Astrocyte (in vitro differentiated cells and primary cell): ENCODE measurements around the gene MSX1. TPM values are rescaled to one million over a fixed set of nuclear protein-coding genes. Genes with fewer than 3 reads are reported as not detected.

Experiments
- DNase-seq: peaks from one replicate; pipeline ENCODE4 v3.0.0-alpha.2; 2010; ENCODE audit warnings: low read depth
- FAIRE-seq: peaks from 2 replicates; lab custom pipeline; 2011; peaks lifted over from hg19 to GRCh38; lab: Jason Lieb, UNC
- H2AFZ ChIP-seq: 2 replicates; pipeline ENCODE4 v1.6.0; 2012; ENCODE audit warnings: low read depth, low read length, inconsistent platforms
- H3K27ac ChIP-seq: 2 replicates; pipeline ENCODE4 v1.5.1; 2011; ENCODE audit warnings: low read depth, low read length, inconsistent platforms
- H3K27me3 ChIP-seq: 2 replicates; pipeline ENCODE4 v1.6.0; 2011; ENCODE audit warnings: low read length, inconsistent platforms; ENCODE audit not compliant: insufficient read depth
- H3K36me3 ChIP-seq: 2 replicates; pipeline ENCODE4 v1.5.1; 2011; ENCODE audit warnings: low read length, inconsistent platforms; ENCODE audit not compliant: insufficient read depth
- H3K4me1 ChIP-seq: 2 replicates; pipeline ENCODE4 v1.5.1; 2011; ENCODE audit warnings: low read length, inconsistent platforms; ENCODE audit not compliant: insufficient read depth
- H3K4me2 ChIP-seq: 2 replicates; pipeline ENCODE4 v1.6.0; 2012; ENCODE audit warnings: low read length, inconsistent platforms
- H3K4me3 ChIP-seq: 2 replicates; pipeline ENCODE4 v1.5.1; 2011; ENCODE audit warnings: low read depth, mild to moderate bottlenecking, low read length, inconsistent platforms; ENCODE audit not compliant: insufficient read depth
- H3K79me2 ChIP-seq: 2 replicates; pipeline ENCODE4 v1.6.0; 2012; ENCODE audit warnings: mild to moderate bottlenecking, low read length, inconsistent platforms; ENCODE audit not compliant: insufficient read depth
- H3K9ac ChIP-seq: 2 replicates; pipeline ENCODE4 v1.6.0; 2012; ENCODE audit warnings: mild to moderate bottlenecking, low read length, inconsistent platforms
- H3K9me3 ChIP-seq: 2 replicates; pipeline ENCODE4 v1.5.1; 2012; ENCODE audit warnings: low read depth, mild to moderate bottlenecking, low read length, inconsistent platforms; ENCODE audit not compliant: insufficient read depth
- H4K20me1 ChIP-seq: 2 replicates; pipeline ENCODE4 v1.6.0; 2012; ENCODE audit warnings: low read length, inconsistent platforms; ENCODE audit not compliant: insufficient read depth
- H3K27ac Mint-ChIP-seq: one replicate; pipeline ENCODE4 v1.8.0; 2021; ENCODE audit warnings: mild to moderate bottlenecking, mixed read lengths; ENCODE audit not compliant: unreplicated experiment
- H3K27me3 Mint-ChIP-seq: one replicate; pipeline ENCODE4 v1.8.0; 2021; ENCODE audit warnings: low read depth, mixed read lengths; ENCODE audit not compliant: unreplicated experiment
- H3K36me3 Mint-ChIP-seq: one replicate; pipeline ENCODE4 v1.8.0; 2021; ENCODE audit warnings: low read depth, mixed read lengths; ENCODE audit not compliant: unreplicated experiment
- H3K4me1 Mint-ChIP-seq: one replicate; pipeline ENCODE4 v1.8.0; 2021; ENCODE audit warnings: low read depth, mixed read lengths; ENCODE audit not compliant: unreplicated experiment
- H3K4me3 Mint-ChIP-seq: one replicate; pipeline ENCODE4 v1.8.0; 2021; ENCODE audit warnings: mild to moderate bottlenecking, moderate library complexity, mixed read lengths; ENCODE audit not compliant: unreplicated experiment
- H3K9me3 Mint-ChIP-seq: one replicate; pipeline ENCODE4 v1.8.0; 2021; ENCODE audit warnings: mild to moderate bottlenecking, mixed read lengths; ENCODE audit not compliant: unreplicated experiment
- CTCF ChIP-seq: IDR thresholded peaks from 2 replicates; pipeline ENCODE4 v1.5.1; 2011; ENCODE audit warnings: low read depth, mild to moderate bottlenecking, inconsistent platforms, low read length, moderate library complexity; ENCODE audit not compliant: insufficient read depth
- EZH2 ChIP-seq: IDR thresholded peaks from 2 replicates; pipeline ENCODE4 v1.6.1; 2012; ENCODE audit warnings: mild to moderate bottlenecking, low read length, inconsistent platforms; ENCODE audit not compliant: insufficient read depth
- total RNA-seq: library from RNA; stranded (reverse); gene quantifications from 2 replicates; pipeline ENCODE4 v1.2.1, GENCODE V29; 2021

Gene MSX1
- total RNA-seq, 1 donor from 2014 or later: 0.91 TPM

DNA sequence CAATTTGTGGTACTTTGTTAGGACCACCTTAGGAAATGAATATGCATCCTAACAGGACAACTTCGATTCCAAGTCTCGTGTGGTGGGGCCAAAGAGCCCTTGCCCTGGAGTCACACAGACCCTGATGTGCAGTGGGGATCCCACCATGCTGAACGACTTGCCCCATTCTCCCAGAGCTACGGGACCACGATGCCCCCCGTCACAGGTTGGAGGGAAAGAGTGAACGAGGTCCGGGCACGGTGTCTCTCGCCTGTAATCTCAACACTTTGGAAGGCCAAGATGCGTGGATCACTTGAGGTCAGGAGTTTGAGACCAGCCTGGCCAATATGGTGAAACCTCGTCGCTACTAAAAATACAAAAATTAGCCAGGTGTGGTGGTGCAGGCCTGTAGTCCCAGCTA lies 14.4 kb upstream of the MSX1 start:
- no peak for FAIRE-seq
- Histone ChIP-seq H3K36me3 (no peaks in the 10 kb centered on the region), H3K9ac (no peak overlapping the region)

DNA sequence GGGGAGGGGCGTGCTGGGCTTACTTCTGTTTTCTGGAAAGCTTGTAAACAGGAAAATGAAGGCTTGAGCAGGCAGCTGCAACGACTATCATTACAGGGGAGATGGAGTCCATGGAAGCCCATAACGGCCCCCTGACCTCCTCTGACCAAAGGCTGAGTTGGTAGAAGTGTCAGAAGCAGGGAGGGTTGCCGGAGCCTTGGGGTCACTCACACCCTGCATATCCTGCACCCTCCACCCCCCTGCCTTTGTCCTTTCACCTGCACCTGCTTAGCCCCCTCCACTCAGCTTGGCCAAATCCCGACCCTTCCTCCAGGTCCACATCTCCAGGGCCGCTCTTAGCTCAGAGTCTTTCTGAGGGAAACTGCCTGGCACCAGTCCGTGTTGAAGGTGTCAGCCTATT lies 12.5 kb upstream of the MSX1 start:
- Histone ChIP-seq H3K79me2 (no peaks in the 10 kb centered on the region), H3K9me3 (no peaks in the 10 kb centered on the region), H3K4me1 (peaks cover 5% of the 10 kb centered on the region), H3K4me3 (no peak overlapping the region), H3K27ac (no peak overlapping the region), H3K9ac (no peak overlapping the region), H2AFZ (no peak overlapping the region), H3K27me3 (peaks cover 7% of the 10 kb centered on the region), H3K36me3 (no peaks in the 10 kb centered on the region), H4K20me1 (no peaks in the 10 kb centered on the region), H3K4me2 (no peak overlapping the region)
- TF ChIP-seq EZH2: no peak
- no peak for TF ChIP-seq CTCF
- peaks cover 71% of the 10 kb centered on the region for H3K27me3 Mint-ChIP-seq
- DNase-seq (no peak), FAIRE-seq (no peak)
- peaks cover 2% of the 10 kb centered on the region for H3K9me3 Mint-ChIP-seq
- H3K4me3 Mint-ChIP-seq: no peak overlapping the region
- H3K4me1 Mint-ChIP-seq: peaks cover 8% of the 10 kb centered on the region
- no peak overlapping the region for H3K27ac Mint-ChIP-seq
- no peaks in the 10 kb centered on the region for H3K36me3 Mint-ChIP-seq

More for the DNA sequence above, 14.4 kb upstream of the MSX1 start:
- no peak for DNase-seq
- Histone ChIP-seq H4K20me1 (no peaks in the 10 kb centered on the region), H3K4me3 (no peak overlapping the region), H3K27ac (no peak overlapping the region), H2AFZ (no peak overlapping the region), H3K27me3 (peaks cover 4% of the 10 kb centered on the region), H3K9me3 (no peaks in the 10 kb centered on the region), H3K79me2 (no peaks in the 10 kb centered on the region), H3K4me2 (no peak overlapping the region), H3K4me1 (peaks cover 5% of the 10 kb centered on the region)
- peaks cover 2% of the 10 kb centered on the region for H3K9me3 Mint-ChIP-seq
- H3K27ac Mint-ChIP-seq: no peak overlapping the region
- H3K36me3 Mint-ChIP-seq: no peaks in the 10 kb centered on the region
- peaks cover 71% of the 10 kb centered on the region for H3K27me3 Mint-ChIP-seq
- no peak for TF ChIP-seq EZH2
- H3K4me3 Mint-ChIP-seq: no peak overlapping the region
- H3K4me1 Mint-ChIP-seq: peaks cover 8% of the 10 kb centered on the region

- H3K9ac ChIP-seq: no peak overlapping the region
- TF ChIP-seq CTCF (no peak), EZH2 (no peak)
- H3K27me3 Mint-ChIP-seq: peaks cover 70% of the 10 kb centered on the region
- H3K27ac Mint-ChIP-seq: no peak overlapping the region
- peaks cover 4% of the 10 kb centered on the region for H3K4me1 Mint-ChIP-seq
- H3K27ac ChIP-seq: no peak overlapping the region
- H3K27me3 ChIP-seq: peaks cover 5% of the 10 kb centered on the region
- H3K36me3 Mint-ChIP-seq: no peaks in the 10 kb centered on the region
- H4K20me1 ChIP-seq: no peaks in the 10 kb centered on the region
- peaks cover 6% of the 10 kb centered on the region for H3K9me3 Mint-ChIP-seq
- no peak overlapping the region for H3K4me3 Mint-ChIP-seq
- FAIRE-seq: no peak
- no peaks in the 10 kb centered on the region for H3K79me2 ChIP-seq
- no peak overlapping the region for H2AFZ ChIP-seq
- H3K4me1 ChIP-seq: peaks cover 14% of the 10 kb centered on the region
- H3K4me2 ChIP-seq: no peak overlapping the region
- no peak for DNase-seq
- H3K4me3 ChIP-seq: no peak overlapping the region
- H3K36me3 ChIP-seq: no peaks in the 10 kb centered on the region
- no peaks in the 10 kb centered on the region for H3K9me3 ChIP-seq
These were observed 10.9 kb upstream of the MSX1 start for GRCh38 chr4:4848540-4848939.
